Activated T-helper 1 cell treated with anti-CD3 and anti-CD28 coated beads, Interleukin-12 subunit alpha, Interleukin-12 subunit beta, Interleukin-2, Interleukin-4 antibody, amounts not matched to agents 30 ng/mL and 10 ng/mL and 1 ng/mL, durations not matched to agents 14 hours and 24 hours and 36 hours (primary cell): ENCODE results near the gene KRT28. TPM values are rescaled to one million over a fixed set of nuclear protein-coding genes. Genes with fewer than 3 reads are reported as not detected.

Source experiments
- DNase-seq: peaks from one replicate; pipeline ENCODE4 v3.0.0; 2021; ENCODE audit warnings: low spot score
- H3K27ac Mint-ChIP-seq: one replicate; pipeline ENCODE4 v1.8.0; 2021; ENCODE audit warnings: mild to moderate bottlenecking, mixed read lengths
- H3K27me3 Mint-ChIP-seq: one replicate; pipeline ENCODE4 v1.8.0; 2022; ENCODE audit warnings: mild to moderate bottlenecking, moderate library complexity, mixed read lengths; ENCODE audit not compliant: insufficient read depth
- H3K36me3 Mint-ChIP-seq: one replicate; pipeline ENCODE4 v1.8.0; 2021; ENCODE audit warnings: low read depth, mixed read lengths
- H3K4me1 Mint-ChIP-seq: one replicate; pipeline ENCODE4 v1.8.0; 2021; ENCODE audit warnings: low read depth, mixed read lengths
- H3K4me3 Mint-ChIP-seq: one replicate; pipeline ENCODE4 v1.8.0; 2021; ENCODE audit warnings: mild to moderate bottlenecking, moderate library complexity, mixed read lengths
- H3K9me3 Mint-ChIP-seq: one replicate; pipeline ENCODE4 v1.8.0; 2021; ENCODE audit warnings: mixed read lengths
- intact Hi-C: fragments of 100-400 bp; cut with micrococcal nuclease; formaldehyde crosslinking; loops from one replicate; pipeline ENCODE4 v1.15.1; 2024
- total RNA-seq: library from RNA; stranded (reverse); gene quantifications from 2 replicates; pipeline ENCODE4 v1.2.3, GENCODE V29; 2022

KRT28 gene
- total RNA-seq, 1 donor from 2014 or later: not detected

GRCh38 chr17:40793832-40794231 lies 5.9 kb downstream of the KRT28 start:
- Mint-ChIP-seq H3K9me3 (no peaks in the 10 kb centered on the region), H3K27ac (no peak overlapping the region), H3K4me1 (no peaks in the 10 kb centered on the region), H3K27me3 (peaks cover 22% of the 10 kb centered on the region), H3K36me3 (no peaks in the 10 kb centered on the region), H3K4me3 (no peak overlapping the region)
- intact Hi-C loops: no loop called here
- no peak for DNase-seq

GRCh38 chr17:40791787-40792436 lies 7.8 kb downstream of the KRT28 start:
- no peak overlapping the region for H3K4me3 Mint-ChIP-seq
- intact Hi-C loops: no loop called here
- H3K36me3 Mint-ChIP-seq: no peaks in the 10 kb centered on the region
- no peaks in the 10 kb centered on the region for H3K9me3 Mint-ChIP-seq
- H3K27me3 Mint-ChIP-seq: peaks cover 22% of the 10 kb centered on the region
- no peak for DNase-seq
- H3K27ac Mint-ChIP-seq: no peak overlapping the region
- H3K4me1 Mint-ChIP-seq: no peaks in the 10 kb centered on the region

GRCh38 chr17:40791111-40791510 lies 8.6 kb downstream of the KRT28 start:
- Mint-ChIP-seq H3K4me3 (no peak overlapping the region), H3K9me3 (no peaks in the 10 kb centered on the region), H3K27me3 (peaks cover 18% of the 10 kb centered on the region), H3K36me3 (no peaks in the 10 kb centered on the region), H3K4me1 (no peaks in the 10 kb centered on the region), H3K27ac (no peak overlapping the region)
- DNase-seq: no peak
- intact Hi-C loops: no loop called here

- H3K4me1 Mint-ChIP-seq: no peaks in the 10 kb centered on the region
- H3K27ac Mint-ChIP-seq: no peak within 1 kb of the TSS
- no peak for DNase-seq
- H3K4me3 Mint-ChIP-seq: no peak within 1 kb of the TSS
- peaks cover 34% of the 10 kb centered on the region for H3K27me3 Mint-ChIP-seq
- H3K36me3 Mint-ChIP-seq: no peaks in the 10 kb centered on the region
- no peaks in the 10 kb centered on the region for H3K9me3 Mint-ChIP-seq
- intact Hi-C loops: no loop called here
Observed at GRCh38 chr17:40782450-40782849, 17.3 kb downstream of the KRT28 start, which contains the start of gene KRT27. Gene KRT27, minus strand, starts transcription at chr17:40782550. Its CDS starts 57 bp downstream, at chr17:40782493.

- H3K9me3 Mint-ChIP-seq: no peaks in the 10 kb centered on the region
- H3K36me3 Mint-ChIP-seq: no peaks in the 10 kb centered on the region
- peaks cover 50% of the 10 kb centered on the region for H3K27me3 Mint-ChIP-seq
- H3K4me1 Mint-ChIP-seq: no peaks in the 10 kb centered on the region
- DNase-seq: no peak
- no peak overlapping the region for H3K4me3 Mint-ChIP-seq
- intact Hi-C loops: no loop called here
- H3K27ac Mint-ChIP-seq: no peak overlapping the region
Observed at GRCh38 chr17:40779181-40779909, 20.4 kb downstream of the KRT28 start.

- Mint-ChIP-seq H3K4me1 (no peaks in the 10 kb centered on the region), H3K27ac (no peak overlapping the region), H3K4me3 (no peak overlapping the region), H3K27me3 (peaks cover 50% of the 10 kb centered on the region), H3K9me3 (no peaks in the 10 kb centered on the region), H3K36me3 (no peaks in the 10 kb centered on the region)
- intact Hi-C loops: no loop called here
- no peak for DNase-seq
Observed at GRCh38 chr17:40778461-40778860, 21.3 kb downstream of the KRT28 start.

GRCh38 chr17:40777971-40778370 lies 21.8 kb downstream of the KRT28 start:
- Mint-ChIP-seq H3K4me1 (no peaks in the 10 kb centered on the region), H3K27me3 (peaks cover 47% of the 10 kb centered on the region), H3K9me3 (no peaks in the 10 kb centered on the region), H3K4me3 (no peak overlapping the region), H3K36me3 (no peaks in the 10 kb centered on the region), H3K27ac (no peak overlapping the region)
- DNase-seq: no peak
- intact Hi-C loops: no loop called here

GRCh38 chr17:40777459-40777858 lies 22.3 kb downstream of the KRT28 start:
- DNase-seq: no peak
- Mint-ChIP-seq H3K36me3 (no peaks in the 10 kb centered on the region), H3K27me3 (peaks cover 52% of the 10 kb centered on the region), H3K9me3 (no peaks in the 10 kb centered on the region), H3K4me1 (no peaks in the 10 kb centered on the region), H3K4me3 (no peak overlapping the region), H3K27ac (no peak overlapping the region)
- intact Hi-C loops: no loop called here

- no peak for DNase-seq
- Mint-ChIP-seq H3K4me3 (no peak overlapping the region), H3K36me3 (no peaks in the 10 kb centered on the region), H3K9me3 (no peaks in the 10 kb centered on the region), H3K27ac (no peak overlapping the region), H3K4me1 (no peaks in the 10 kb centered on the region), H3K27me3 (peaks cover 51% of the 10 kb centered on the region)
- intact Hi-C loops: no loop called here
Observed at GRCh38 chr17:40775945-40776344, 23.8 kb downstream of the KRT28 start.

GRCh38 chr17:40772101-40772500 lies 27.7 kb downstream of the KRT28 start, which contains the start of gene KRT26:
Gene KRT26, minus strand, starts transcription at chr17:40772201. Its CDS starts 88 bp downstream, at chr17:40772113.
- Mint-ChIP-seq H3K36me3 (no peaks in the 10 kb centered on the region), H3K27me3 (peaks cover 40% of the 10 kb centered on the region), H3K27ac (no peak within 1 kb of the TSS), H3K9me3 (no peaks in the 10 kb centered on the region), H3K4me3 (no peak within 1 kb of the TSS), H3K4me1 (no peaks in the 10 kb centered on the region)
- intact Hi-C loops: no loop called here
- DNase-seq: no peak

GRCh38 chr17:40765657-40766056 lies 34.1 kb downstream of the KRT28 start:
- H3K4me3 Mint-ChIP-seq: no peak overlapping the region
- DNase-seq: no peak
- intact Hi-C loops: no loop called here
- H3K27ac Mint-ChIP-seq: no peak overlapping the region
- H3K4me1 Mint-ChIP-seq: no peaks in the 10 kb centered on the region
- peaks cover 29% of the 10 kb centered on the region for H3K9me3 Mint-ChIP-seq
- H3K27me3 Mint-ChIP-seq: peaks cover 24% of the 10 kb centered on the region
- H3K36me3 Mint-ChIP-seq: no peaks in the 10 kb centered on the region

- H3K4me3 Mint-ChIP-seq: no peak overlapping the region
- no peak overlapping the region for H3K27ac Mint-ChIP-seq
- intact Hi-C loops: no loop called here
- H3K9me3 Mint-ChIP-seq: peaks cover 48% of the 10 kb centered on the region
- peaks cover 21% of the 10 kb centered on the region for H3K27me3 Mint-ChIP-seq
- no peak for DNase-seq
- no peaks in the 10 kb centered on the region for H3K36me3 Mint-ChIP-seq
- no peaks in the 10 kb centered on the region for H3K4me1 Mint-ChIP-seq
Observed at GRCh38 chr17:40763752-40764151, 36.0 kb downstream of the KRT28 start.

GRCh38 chr17:40760105-40761016 lies 39.4 kb downstream of the KRT28 start:
- DNase-seq: no peak
- Mint-ChIP-seq H3K4me1 (no peaks in the 10 kb centered on the region), H3K9me3 (peaks cover 59% of the 10 kb centered on the region), H3K36me3 (no peaks in the 10 kb centered on the region), H3K27ac (no peak overlapping the region), H3K4me3 (no peak overlapping the region), H3K27me3 (peaks cover 16% of the 10 kb centered on the region)
- intact Hi-C loops: no loop called here
